ENCODE data around the gene MS4A18. TPM values are rescaled to one million over a fixed set of nuclear protein-coding genes. Genes with fewer than 3 reads are reported as not detected.
"Not testable (repeated sequence)": the region's sequence is repeated elsewhere in the genome, so short reads cannot be mapped to it uniquely, and the experiment has no call there.

MS4A18 gene
- total and polyA plus RNA-seq, 2 donors (not counting 3 experiments of a cell fraction or from before 2014, with no cell fraction given) = not detected

GRCh38 chr11:60679879-60680278 lies 44.6 kb upstream of the MS4A18 start:
- intact Hi-C loops (cut with micrococcal nuclease) = no loop called here
- Histone ChIP-seq H3K4me2 (ENCODE audit: insufficient read depth, low read length) (no peak overlapping the region), H3K4me3 (replicated peaks in 1 of 3; ENCODE audit: insufficient read depth in 1 of 3, low read depth in 1 of 3, low read length in 3 of 3) (no peak overlapping the region), H3K36me3 (ENCODE audit: control insufficient read depth in 2 of 2, extremely low read depth in 1 of 2, insufficient read depth in 2 of 2, low read length in 2 of 2) (no peaks in the 10 kb centered on the region), H2AFZ (ENCODE audit: low read depth, low read length) (no peak overlapping the region), H3K27me3 (ENCODE audit: control insufficient read depth in 2 of 2, insufficient read depth in 2 of 2, low read length in 2 of 2) (no peaks in the 10 kb centered on the region), H3K9me3 (replicated peaks; ENCODE audit: control insufficient read depth, insufficient read depth, low read length) (no peaks in the 10 kb centered on the region), H3K4me1 (ENCODE audit: control insufficient read depth, extremely low read depth, insufficient read depth, low read length) (no peaks in the 10 kb centered on the region), H3K9me1 (replicated peaks; ENCODE audit: control insufficient read depth, extremely low read depth, insufficient read depth, low read length) (no peaks in the 10 kb centered on the region), H3K79me2 (ENCODE audit: control insufficient read depth, insufficient read depth, low read length) (no peaks in the 10 kb centered on the region), H3K9ac (replicated peaks; ENCODE audit: extremely low read depth, insufficient read depth, low read length) (no peak overlapping the region), H3K27ac (ENCODE audit: insufficient read depth, low read depth, low read length) (no peak overlapping the region), H4K20me1 (replicated peaks; ENCODE audit: control insufficient read depth, extremely low read depth, insufficient read depth, low read length) (no peaks in the 10 kb centered on the region)
- no peak for DNase-seq (ENCODE audit: low read depth, low spot score)
- ChIA-PET POLR2A (no interaction called here), CTCF (no interaction called here)
- TF ChIP-seq GATA2 (IDR thresholded peaks at IDR 0.05; ENCODE audit: insufficient read depth, insufficient read length, low read depth, low read length) = no peak
- TF ChIP-seq EZH2 (IDR thresholded peaks at IDR 0.05; ENCODE audit: borderline replicate concordance, low read depth, low read length, severe bottlenecking) = no peak
- no TSS peak for BruUV-seq (replicated peaks)
- no peak for FAIRE-seq
- dilution Hi-C loops (cut with MboI; ENCODE audit: extremely low pct_ligation_motif_present, low sequenced_read_pairs) = no loop called here

GRCh38 chr11:60680455-60681119 lies 43.9 kb upstream of the MS4A18 start:
- intact Hi-C loops (cut with micrococcal nuclease) = no loop called here
- Histone ChIP-seq H3K9me1 (replicated peaks; ENCODE audit: control insufficient read depth, extremely low read depth, insufficient read depth, low read length) (no peaks in the 10 kb centered on the region), H3K79me2 (ENCODE audit: control insufficient read depth, insufficient read depth, low read length) (no peaks in the 10 kb centered on the region), H2AFZ (ENCODE audit: low read depth, low read length) (no peak overlapping the region), H3K9me3 (replicated peaks; ENCODE audit: control insufficient read depth, insufficient read depth, low read length) (no peaks in the 10 kb centered on the region), H3K4me2 (ENCODE audit: insufficient read depth, low read length) (no peak overlapping the region), H3K36me3 (ENCODE audit: control insufficient read depth in 2 of 2, extremely low read depth in 1 of 2, insufficient read depth in 2 of 2, low read length in 2 of 2) (no peaks in the 10 kb centered on the region), H4K20me1 (replicated peaks; ENCODE audit: control insufficient read depth, extremely low read depth, insufficient read depth, low read length) (no peaks in the 10 kb centered on the region), H3K4me3 (replicated peaks in 1 of 3; ENCODE audit: insufficient read depth in 1 of 3, low read depth in 1 of 3, low read length in 3 of 3) (no peak overlapping the region), H3K9ac (replicated peaks; ENCODE audit: extremely low read depth, insufficient read depth, low read length) (no peak overlapping the region), H3K4me1 (ENCODE audit: control insufficient read depth, extremely low read depth, insufficient read depth, low read length) (no peaks in the 10 kb centered on the region), H3K27me3 (ENCODE audit: control insufficient read depth in 2 of 2, insufficient read depth in 2 of 2, low read length in 2 of 2) (no peaks in the 10 kb centered on the region), H3K27ac (ENCODE audit: insufficient read depth, low read depth, low read length) (no peak overlapping the region)
- dilution Hi-C loops (cut with MboI; ENCODE audit: extremely low pct_ligation_motif_present, low sequenced_read_pairs) = no loop called here
- FAIRE-seq = no peak
- ChIA-PET POLR2A (no interaction called here), CTCF (interaction anchor here (1.0 kb wide), 1 partner anchor 13 kb away, joined by 4 read pairs; no protein-coding TSS in a partner anchor)
- DNase-seq (ENCODE audit: low read depth, low spot score) = no peak
- no peak for TF ChIP-seq MAX (IDR thresholded peaks at IDR 0.05; ENCODE audit: insufficient read depth, insufficient read length)
- TF ChIP-seq JUN (IDR thresholded peaks at IDR 0.05; ENCODE audit: borderline replicate concordance, insufficient read depth, insufficient read length, low read depth) = no peak
- TF ChIP-seq MYC (IDR thresholded peaks at IDR 0.05; ENCODE audit: low read depth, low read length) = no peak
- no peak for TF ChIP-seq GATA2 (IDR thresholded peaks at IDR 0.05; ENCODE audit: insufficient read depth, insufficient read length, low read depth, low read length)
- no peak for TF ChIP-seq POLR2A (IDR thresholded peaks at IDR 0.05; ENCODE audit: low read depth, low read length)
- TF ChIP-seq FOS (IDR thresholded peaks at IDR 0.05; ENCODE audit: borderline replicate concordance, insufficient read depth, low read length) = no peak
- no peak for TF ChIP-seq POLR2AphosphoS5 (IDR thresholded peaks at IDR 0.05; ENCODE audit: insufficient read depth, low read depth, low read length)
- no peak for TF ChIP-seq CTCF (IDR thresholded peaks at IDR 0.05; ENCODE audit: extremely low read depth in 1 of 2, insufficient read depth in 1 of 2, low read depth in 1 of 2, low read length in 2 of 2)
- no peak for TF ChIP-seq EZH2 (IDR thresholded peaks at IDR 0.05; ENCODE audit: borderline replicate concordance, low read depth, low read length, severe bottlenecking)
- BruUV-seq (replicated peaks) = no TSS peak

- H3K27ac ChIP-seq (ENCODE audit: insufficient read depth, low read depth, low read length); H3K9me1 ChIP-seq (replicated peaks; ENCODE audit: control insufficient read depth, extremely low read depth, insufficient read depth, low read length); POLR2A ChIA-PET; intact Hi-C loops (cut with micrococcal nuclease); H4K20me1 ChIP-seq (replicated peaks; ENCODE audit: control insufficient read depth, extremely low read depth, insufficient read depth, low read length); H3K4me2 ChIP-seq (ENCODE audit: insufficient read depth, low read length); H2AFZ ChIP-seq (ENCODE audit: low read depth, low read length); H3K4me1 ChIP-seq (ENCODE audit: control insufficient read depth, extremely low read depth, insufficient read depth, low read length); H3K36me3 ChIP-seq (ENCODE audit: control insufficient read depth in 2 of 2, extremely low read depth in 1 of 2, insufficient read depth in 2 of 2, low read length in 2 of 2); BruUV-seq (replicated peaks); DNase-seq (ENCODE audit: low read depth, low spot score); H3K9ac ChIP-seq (replicated peaks; ENCODE audit: extremely low read depth, insufficient read depth, low read length); H3K27me3 ChIP-seq (ENCODE audit: control insufficient read depth in 2 of 2, insufficient read depth in 2 of 2, low read length in 2 of 2); dilution Hi-C loops (cut with MboI; ENCODE audit: extremely low pct_ligation_motif_present, low sequenced_read_pairs); CTCF ChIA-PET; H3K4me3 ChIP-seq (replicated peaks in 1 of 3; ENCODE audit: insufficient read depth in 1 of 3, low read depth in 1 of 3, low read length in 3 of 3); H3K79me2 ChIP-seq (ENCODE audit: control insufficient read depth, insufficient read depth, low read length); FAIRE-seq; H3K9me3 ChIP-seq (replicated peaks; ENCODE audit: control insufficient read depth, insufficient read depth, low read length): not testable (repeated sequence)
Measured at GRCh38 chr11:60684541-60684848, 40.0 kb upstream of the MS4A18 start.

Data from endothelial cell of umbilical vein (primary cell).